GM12865 (cell line): Measurements from ENCODE around the gene CRK.
"Not testable (repeated sequence)": the region's sequence is repeated elsewhere in the genome, so short reads cannot be mapped to it uniquely, and the experiment has no call there.

Source experiments
- DNase-seq: peaks from one replicate; pipeline ENCODE4 v3.0.0; 2010; ENCODE audit warnings: low read depth
- H3K4me3 ChIP-seq: 2 replicates; pipeline ENCODE4 v1.5.1; 2011; ENCODE audit warnings: mild to moderate bottlenecking, low read depth, low read length, control low read depth
- TF ChIP-seq, protein P1 (sequence below): IDR thresholded peaks from 2 replicates; pipeline ENCODE4 v1.5.1; 2011; ENCODE audit warnings: low read length, control low read depth, low read depth, inconsistent platforms; ENCODE audit not compliant: insufficient read depth; ENCODE audit errors: missing control alignments

CRK gene

DNA sequence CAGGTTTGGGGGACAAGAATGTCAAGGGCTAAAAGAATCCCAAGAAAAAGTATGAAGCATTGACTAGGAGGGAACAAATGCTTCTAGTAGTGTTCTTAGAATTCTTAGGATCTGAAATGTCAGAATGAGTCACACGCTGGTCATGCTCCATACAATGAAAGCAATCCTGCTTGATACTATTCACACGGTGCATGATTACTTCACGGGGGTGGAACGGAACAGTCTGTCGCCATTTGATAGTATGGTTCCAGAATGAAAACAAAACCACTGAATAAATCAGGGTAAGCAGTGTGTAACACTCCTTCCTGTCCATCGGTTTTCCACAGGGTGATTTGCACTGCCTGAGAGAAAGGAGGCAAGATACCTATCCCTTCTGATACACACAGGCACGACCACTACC is 33.1 kb downstream of the CRK start:
- no peak for DNase-seq
- TF ChIP-seq, protein P1, sequence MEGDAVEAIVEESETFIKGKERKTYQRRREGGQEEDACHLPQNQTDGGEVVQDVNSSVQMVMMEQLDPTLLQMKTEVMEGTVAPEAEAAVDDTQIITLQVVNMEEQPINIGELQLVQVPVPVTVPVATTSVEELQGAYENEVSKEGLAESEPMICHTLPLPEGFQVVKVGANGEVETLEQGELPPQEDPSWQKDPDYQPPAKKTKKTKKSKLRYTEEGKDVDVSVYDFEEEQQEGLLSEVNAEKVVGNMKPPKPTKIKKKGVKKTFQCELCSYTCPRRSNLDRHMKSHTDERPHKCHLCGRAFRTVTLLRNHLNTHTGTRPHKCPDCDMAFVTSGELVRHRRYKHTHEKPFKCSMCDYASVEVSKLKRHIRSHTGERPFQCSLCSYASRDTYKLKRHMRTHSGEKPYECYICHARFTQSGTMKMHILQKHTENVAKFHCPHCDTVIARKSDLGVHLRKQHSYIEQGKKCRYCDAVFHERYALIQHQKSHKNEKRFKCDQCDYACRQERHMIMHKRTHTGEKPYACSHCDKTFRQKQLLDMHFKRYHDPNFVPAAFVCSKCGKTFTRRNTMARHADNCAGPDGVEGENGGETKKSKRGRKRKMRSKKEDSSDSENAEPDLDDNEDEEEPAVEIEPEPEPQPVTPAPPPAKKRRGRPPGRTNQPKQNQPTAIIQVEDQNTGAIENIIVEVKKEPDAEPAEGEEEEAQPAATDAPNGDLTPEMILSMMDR: no peak
- H3K4me3 ChIP-seq: no peak overlapping the region

DNA sequence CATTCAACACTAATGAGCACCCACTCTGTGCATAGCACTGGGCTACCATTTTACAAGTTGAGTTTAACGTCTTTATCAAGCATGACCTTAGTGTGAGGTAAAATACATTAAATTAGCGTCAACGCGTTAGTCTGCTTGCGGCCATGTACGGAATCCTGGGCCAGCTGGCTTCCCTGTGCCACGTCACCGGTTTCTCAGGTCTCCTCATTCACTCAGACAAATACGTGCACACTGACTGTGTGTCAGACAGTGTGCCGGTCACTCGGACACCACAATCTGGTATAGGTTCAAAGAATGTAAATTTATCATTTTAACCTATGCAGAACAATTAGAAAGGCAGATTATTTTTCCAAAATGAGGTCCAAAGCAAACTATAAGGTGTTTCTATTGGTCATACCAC is 34.6 kb downstream of the CRK start:
- no peak overlapping the region for H3K4me3 ChIP-seq
- TF ChIP-seq, protein P1: no peak
- DNase-seq: no peak

GRCh38 chr17:1420981-1421380 is 35.1 kb downstream of the CRK start:
- TF ChIP-seq, protein P1: no peak
- no peak for DNase-seq
- no peak overlapping the region for H3K4me3 ChIP-seq

DNA sequence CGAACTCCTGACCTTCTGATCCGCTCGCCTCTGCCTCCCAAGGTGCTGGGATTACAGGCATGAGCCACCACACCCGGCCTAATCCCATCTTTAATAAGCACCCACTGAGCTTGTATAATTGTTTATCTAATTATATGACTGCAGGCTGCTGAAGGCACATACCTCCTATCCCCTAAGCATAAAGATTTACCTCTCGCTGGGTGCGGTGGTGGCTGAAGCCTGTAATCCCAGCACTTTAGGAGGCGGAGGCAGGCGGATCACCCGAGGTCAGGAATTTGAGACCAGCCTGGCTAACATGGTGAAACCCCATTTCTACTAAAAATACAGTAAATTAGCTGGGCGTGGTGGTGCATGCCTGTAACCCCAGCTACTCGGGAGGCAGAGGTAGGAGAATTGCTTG is 35.9 kb downstream of the CRK start:
- no peak for DNase-seq
- TF ChIP-seq, protein P1: no peak

GRCh38 chr17:1418476-1418875 is 37.6 kb downstream of the CRK start:
- not testable (repeated sequence) for DNase-seq, H3K4me3 ChIP-seq

More for the DNA sequence above, 35.9 kb downstream of the CRK start:
- no peak overlapping the region for H3K4me3 ChIP-seq

- DNase-seq: no peak
- TF ChIP-seq, protein P1: no peak
- no peak overlapping the region for H3K4me3 ChIP-seq
Measured at GRCh38 chr17:1416414-1416813, 39.6 kb downstream of the CRK start.

DNA sequence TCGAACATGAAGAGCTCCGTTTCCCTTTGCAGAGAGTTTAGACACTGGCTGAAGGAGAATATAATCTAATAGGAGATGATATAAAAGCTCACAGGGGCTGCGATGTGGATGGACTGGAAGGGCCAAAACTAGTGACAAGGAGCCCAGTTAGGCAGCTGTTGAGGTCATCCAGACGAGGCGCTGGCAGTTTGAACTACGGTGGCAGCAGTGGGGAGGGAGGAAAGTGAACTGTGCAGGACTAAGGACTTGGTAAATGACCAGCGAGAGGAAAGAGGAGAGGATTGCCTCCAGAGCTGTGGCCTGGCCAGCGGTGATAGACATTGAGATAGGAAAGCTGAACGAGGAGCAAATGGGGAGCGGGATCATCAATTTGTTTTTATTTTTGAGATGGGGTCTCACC is 41.4 kb downstream of the CRK start:
- DNase-seq: no peak
- TF ChIP-seq, protein P1: no peak

More for the DNA sequence above, 41.4 kb downstream of the CRK start:
- H3K4me3 ChIP-seq: no peak overlapping the region
